ENCODE results near the gene NALCN. TPM values are rescaled to one million over a fixed set of nuclear protein-coding genes. Genes with fewer than 3 reads are reported as not detected.

NALCN gene
- total and polyA plus RNA-seq, 8 donors, result 0.51 to 5.1 (median 2.0) TPM

DNA sequence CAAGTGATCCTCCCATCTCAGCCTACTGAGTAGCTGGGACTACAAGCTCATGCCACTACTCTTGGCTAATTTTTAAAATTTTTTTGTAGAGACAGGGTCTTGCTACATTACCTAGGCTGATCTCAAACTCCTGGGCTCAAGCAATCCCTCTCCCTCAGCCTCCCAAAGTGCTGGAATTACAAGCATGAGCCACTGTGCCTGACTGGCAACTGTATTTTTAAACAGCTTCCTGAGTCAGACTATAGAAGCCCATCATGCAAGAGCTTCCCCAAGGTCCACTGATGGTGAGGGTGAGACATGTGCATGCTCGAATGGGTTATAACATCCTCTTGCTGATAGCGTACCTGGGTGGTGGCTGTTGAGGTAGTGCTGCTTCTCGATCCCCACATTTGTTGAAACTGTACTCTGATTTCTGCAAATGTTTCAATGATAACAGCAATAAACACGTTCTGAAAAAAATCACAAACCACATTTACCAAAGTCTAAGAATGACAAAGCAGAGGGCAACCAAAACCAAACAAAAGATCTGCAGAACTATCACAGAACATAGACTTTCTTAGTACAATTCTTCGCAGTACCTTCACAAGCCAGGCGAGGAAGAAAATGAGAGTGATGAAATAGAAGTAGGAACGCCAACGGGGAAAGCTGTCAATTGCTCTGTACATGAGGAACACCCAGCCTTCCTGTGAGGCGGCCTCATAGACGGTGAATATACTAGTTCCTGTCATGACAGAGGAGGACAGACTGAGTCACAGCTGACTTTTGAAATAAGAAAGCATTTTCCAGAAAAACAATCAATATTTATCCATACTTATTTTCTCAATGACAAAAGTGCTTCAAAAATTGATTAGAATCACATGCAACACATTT, 124.4 kb downstream of the NALCN start:
- DNase-seq (no peak), ATAC-seq (no peak), FAIRE-seq (no peak)
- H3K27me3 ChIP-seq, result no peaks in the 10 kb centered on the region
- no peaks in the 10 kb centered on the region for H3K4me1 ChIP-seq
- H3K9me3 ChIP-seq, result no peaks in the 10 kb centered on the region
- no peaks in the 10 kb centered on the region for H3K36me3 ChIP-seq
- no peak overlapping the region for H3K4me3 ChIP-seq
- WGBS, 2 donors, result 85 to 88% methylated on average over 10 of the region's 10 CpGs
- no peak overlapping the region for H3K27ac ChIP-seq
- TF ChIP-seq CTCF (IDR thresholded peaks at IDR 0.05), result no peak
- intact Hi-C loops (cut with DNase I), result no loop called here

DNA sequence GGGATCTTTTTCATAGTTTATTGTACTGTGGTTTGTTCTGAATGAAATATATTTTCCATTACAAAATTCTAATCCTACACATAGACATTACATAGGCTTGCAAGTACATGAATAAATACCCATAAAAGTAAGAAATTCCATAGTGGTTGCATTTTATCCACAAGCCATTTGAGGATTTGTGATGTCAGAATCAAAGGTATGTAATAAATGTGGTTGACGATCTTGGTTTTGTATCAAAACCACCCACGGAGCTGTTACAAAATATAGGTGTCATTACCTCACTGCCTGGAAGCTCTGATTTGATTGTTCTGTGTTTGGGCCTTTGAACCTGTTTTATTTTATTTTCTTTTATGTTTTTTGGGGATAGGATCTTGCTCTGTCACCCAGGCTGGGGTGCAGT, 125.1 kb downstream of the NALCN start:
- Histone ChIP-seq H3K27ac (no peak overlapping the region), H3K9me3 (no peaks in the 10 kb centered on the region), H3K4me3 (no peak overlapping the region), H3K27me3 (no peaks in the 10 kb centered on the region), H3K36me3 (no peaks in the 10 kb centered on the region), H3K4me1 (no peaks in the 10 kb centered on the region)
- ATAC-seq, result no peak
- TF ChIP-seq CTCF (IDR thresholded peaks at IDR 0.05), result no peak
- FAIRE-seq, result no peak
- WGBS, 2 donors, result 82 to 92% methylated on average over 2 of the region's 2 CpGs
- no peak for DNase-seq
- intact Hi-C loops (cut with DNase I), result no loop called here

- intact Hi-C loops (cut with DNase I), result no loop called here
These were observed 126.5 kb downstream of the NALCN start for GRCh38 chr13:101289764-101290163.

DNA sequence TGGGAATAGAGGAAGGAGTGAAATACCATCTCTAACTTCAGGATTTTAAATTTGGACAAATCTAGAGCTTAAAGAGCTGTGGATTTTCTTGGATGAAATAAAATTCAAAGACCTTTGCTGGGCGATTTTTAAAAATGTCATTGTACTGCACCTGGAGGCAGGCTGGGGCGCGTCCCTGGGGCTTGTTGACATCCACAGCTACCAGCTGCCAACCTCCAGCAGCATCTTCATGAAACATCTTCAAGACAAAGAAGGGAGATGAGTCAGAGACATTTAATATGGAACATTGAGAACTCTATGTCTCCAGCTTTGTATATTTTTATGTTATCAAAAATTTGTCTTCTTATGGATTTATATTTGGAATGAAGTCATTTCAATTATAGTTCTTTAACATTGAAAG, 132.5 kb downstream of the NALCN start:
- WGBS, 2 donors, result 83 to 88% methylated on average over 3 of the region's 3 CpGs
- no peak for ATAC-seq
- intact Hi-C loops (cut with DNase I), result no loop called here
- FAIRE-seq, result no peak
- Histone ChIP-seq H3K4me1 (no peaks in the 10 kb centered on the region), H3K36me3 (no peaks in the 10 kb centered on the region), H3K9me3 (no peaks in the 10 kb centered on the region), H3K4me3 (no peak overlapping the region), H3K27me3 (peaks cover 0 to 4% (median 0%) of the 10 kb centered on the region in 4 donors), H3K27ac (no peak overlapping the region)
- TF ChIP-seq CTCF (IDR thresholded peaks at IDR 0.05), result no peak
- no peak for DNase-seq

More at GRCh38 chr13:101289764-101290163, 126.5 kb downstream of the NALCN start:
- no peaks in the 10 kb centered on the region for H3K36me3 ChIP-seq
- H3K4me3 ChIP-seq, result no peak overlapping the region
- H3K9me3 ChIP-seq, result no peaks in the 10 kb centered on the region
- ATAC-seq (peak in 3 of 4 donors; percentile 15 to 88 (median 80)), FAIRE-seq (no peak), DNase-seq (peak in 3 of 6 donors; percentile 13 to 21 (median 21))
- TF ChIP-seq CTCF (IDR thresholded peaks at IDR 0.05), result no peak
- H3K27ac ChIP-seq, result no peak overlapping the region
- H3K4me1 ChIP-seq, result no peaks in the 10 kb centered on the region
- peaks cover 0 to 4% (median 0%) of the 10 kb centered on the region in 4 donors for H3K27me3 ChIP-seq
- 39 to 45% methylated on average over 5 of the region's 5 CpGs for WGBS, 2 donors

GRCh38 chr13:101272886-101273285, 143.4 kb downstream of the NALCN start:
- intact Hi-C loops (cut with DNase I), result no loop called here
- H3K36me3 ChIP-seq, result no peaks in the 10 kb centered on the region
- 85 to 86% methylated on average over 9 of the region's 9 CpGs for WGBS, 2 donors

More at GRCh38 chr13:101272886-101273285, 143.4 kb downstream of the NALCN start:
- Histone ChIP-seq H3K27ac (no peak overlapping the region), H3K4me1 (no peaks in the 10 kb centered on the region), H3K9me3 (no peaks in the 10 kb centered on the region), H3K27me3 (no peaks in the 10 kb centered on the region), H3K4me3 (no peak overlapping the region)
- FAIRE-seq (no peak), DNase-seq (no peak), ATAC-seq (no peak)
- TF ChIP-seq CTCF (IDR thresholded peaks at IDR 0.05), result no peak

Data from pancreas (tissue), 10 donors.